AG04449 (cell line): ENCODE measurements around the gene FFAR4.

ENCODE experiments used
- CTCF ChIA-PET: fragments of 350-600 bp; formaldehyde crosslinking; extraction: SDS; loops from one replicate; lab custom pipeline; 2021; ENCODE audit warnings: antibody characterized with exemption; lab: Yijun Ruan, JAX
- POLR2A ChIA-PET: fragments of 400-600, 350-600 bp; formaldehyde crosslinking; extraction: SDS; loops from one replicate; lab custom pipeline; 2020; ENCODE audit warnings: antibody characterized with exemption, inconsistent platforms; lab: Yijun Ruan, JAX
- DNase-seq: peaks from one replicate; pipeline ENCODE4 v3.0.0-alpha.2; 2010; ENCODE audit warnings: low read depth, low spot score
- H3K4me3 ChIP-seq: 2 replicates; pipeline ENCODE4 v1.5.1; 2011; ENCODE audit warnings: low read depth, mild to moderate bottlenecking, control low read depth, low read length
- TF ChIP-seq, protein P1 (sequence below): IDR thresholded peaks from one replicate; pipeline ENCODE4 v1.5.1; 2011; ENCODE audit warnings: mild to moderate bottlenecking, moderate library complexity, low read length, control low read depth, inconsistent platforms; ENCODE audit not compliant: insufficient read depth; ENCODE audit errors: missing control alignments

FFAR4 gene

DNA sequence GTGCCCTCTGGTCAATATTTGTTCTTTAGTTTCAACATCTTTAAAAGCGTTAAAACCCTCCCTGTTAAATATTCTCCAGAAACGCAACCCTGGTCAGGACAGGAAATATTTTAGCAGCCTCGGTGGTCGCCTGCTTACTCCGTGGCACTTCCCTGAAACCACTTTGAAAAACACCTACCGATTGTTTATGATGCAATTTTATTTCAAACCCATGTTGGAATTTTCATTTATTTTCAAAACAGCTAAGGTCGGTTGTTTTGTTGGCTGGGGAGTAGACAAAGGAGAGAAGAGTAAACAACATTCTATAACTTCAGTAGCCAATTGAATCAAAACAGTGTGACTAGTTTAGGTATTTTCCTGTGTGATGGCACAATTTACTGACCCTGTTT is 35.3 kb downstream of the FFAR4 start:
- CTCF ChIA-PET, result no interaction called here
- no peak overlapping the region for H3K4me3 ChIP-seq

DNA sequence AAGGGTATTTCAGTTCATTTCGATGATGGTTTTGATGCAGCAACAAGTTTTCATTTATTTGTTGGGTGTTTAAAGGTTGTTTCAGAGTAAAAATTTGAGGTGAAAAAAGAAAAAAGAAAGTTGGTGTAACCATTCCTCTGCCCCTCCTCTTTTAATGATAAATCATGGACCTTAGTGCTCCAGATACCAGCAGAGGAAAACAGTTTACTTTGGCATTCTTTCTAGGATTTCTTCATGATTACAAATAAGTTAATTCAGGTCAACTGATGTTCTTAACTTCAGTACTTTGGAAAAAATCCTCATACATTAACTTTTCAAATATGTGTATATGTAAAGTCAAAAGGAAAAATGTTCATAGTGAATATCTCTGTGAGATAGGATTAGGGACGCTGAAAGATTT is 36.6 kb downstream of the FFAR4 start:
- ChIA-PET POLR2A (no interaction called here), CTCF (interaction anchor here (0.8 kb wide), 1 partner anchor 48 kb away, joined by 3 read pairs; no protein-coding TSS in a partner anchor)
- no peak for DNase-seq
- no peak overlapping the region for H3K4me3 ChIP-seq
- TF ChIP-seq, protein P1, sequence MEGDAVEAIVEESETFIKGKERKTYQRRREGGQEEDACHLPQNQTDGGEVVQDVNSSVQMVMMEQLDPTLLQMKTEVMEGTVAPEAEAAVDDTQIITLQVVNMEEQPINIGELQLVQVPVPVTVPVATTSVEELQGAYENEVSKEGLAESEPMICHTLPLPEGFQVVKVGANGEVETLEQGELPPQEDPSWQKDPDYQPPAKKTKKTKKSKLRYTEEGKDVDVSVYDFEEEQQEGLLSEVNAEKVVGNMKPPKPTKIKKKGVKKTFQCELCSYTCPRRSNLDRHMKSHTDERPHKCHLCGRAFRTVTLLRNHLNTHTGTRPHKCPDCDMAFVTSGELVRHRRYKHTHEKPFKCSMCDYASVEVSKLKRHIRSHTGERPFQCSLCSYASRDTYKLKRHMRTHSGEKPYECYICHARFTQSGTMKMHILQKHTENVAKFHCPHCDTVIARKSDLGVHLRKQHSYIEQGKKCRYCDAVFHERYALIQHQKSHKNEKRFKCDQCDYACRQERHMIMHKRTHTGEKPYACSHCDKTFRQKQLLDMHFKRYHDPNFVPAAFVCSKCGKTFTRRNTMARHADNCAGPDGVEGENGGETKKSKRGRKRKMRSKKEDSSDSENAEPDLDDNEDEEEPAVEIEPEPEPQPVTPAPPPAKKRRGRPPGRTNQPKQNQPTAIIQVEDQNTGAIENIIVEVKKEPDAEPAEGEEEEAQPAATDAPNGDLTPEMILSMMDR, result no peak

More for the DNA sequence above, 35.3 kb downstream of the FFAR4 start:
- no peak for DNase-seq
- TF ChIP-seq, protein P1, result no peak
- POLR2A ChIA-PET, result no interaction called here

DNA sequence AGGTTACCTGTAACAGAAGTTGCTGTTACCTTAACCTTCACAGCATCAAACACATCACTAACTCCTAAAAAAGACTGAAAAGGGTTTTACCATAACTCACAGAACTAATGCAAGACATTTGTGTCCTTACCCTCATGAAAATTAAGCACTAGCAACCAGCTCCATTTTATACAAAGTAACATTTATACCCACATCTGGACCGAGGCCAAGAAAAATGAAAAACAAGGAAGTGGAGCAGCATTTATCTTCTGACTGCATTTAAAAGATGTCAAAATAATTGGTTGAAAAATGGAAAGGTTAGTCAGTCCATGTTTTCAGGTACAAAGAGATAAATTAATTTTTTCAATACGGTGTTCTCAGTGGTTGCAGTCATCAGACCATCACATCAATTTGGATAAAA is 37.7 kb downstream of the FFAR4 start:
- ChIA-PET POLR2A (no interaction called here), CTCF (no interaction called here)
- DNase-seq, result no peak
- TF ChIP-seq, protein P1, result no peak
- no peak overlapping the region for H3K4me3 ChIP-seq

DNA sequence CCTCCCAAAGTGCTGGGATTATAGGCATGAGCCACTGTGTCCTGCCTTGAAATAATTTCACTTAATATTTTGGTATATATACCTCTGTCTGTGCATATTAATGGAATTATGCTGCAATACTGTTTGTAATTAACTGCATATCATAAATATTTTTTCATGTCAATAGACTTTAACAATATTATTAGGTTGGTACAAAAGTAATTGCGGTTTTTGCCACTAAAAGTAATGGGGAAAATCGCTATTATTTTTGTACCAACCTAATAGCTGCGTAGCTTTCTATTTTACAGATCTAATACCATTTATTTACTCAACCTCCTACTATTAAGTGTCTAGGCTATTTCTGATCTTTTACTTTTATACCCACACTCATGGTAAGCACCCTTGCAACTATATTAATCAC is 42.0 kb downstream of the FFAR4 start:
- H3K4me3 ChIP-seq, result no peak overlapping the region
- DNase-seq, result no peak
- ChIA-PET CTCF (no interaction called here), POLR2A (no interaction called here)
- TF ChIP-seq, protein P1, result no peak

DNA sequence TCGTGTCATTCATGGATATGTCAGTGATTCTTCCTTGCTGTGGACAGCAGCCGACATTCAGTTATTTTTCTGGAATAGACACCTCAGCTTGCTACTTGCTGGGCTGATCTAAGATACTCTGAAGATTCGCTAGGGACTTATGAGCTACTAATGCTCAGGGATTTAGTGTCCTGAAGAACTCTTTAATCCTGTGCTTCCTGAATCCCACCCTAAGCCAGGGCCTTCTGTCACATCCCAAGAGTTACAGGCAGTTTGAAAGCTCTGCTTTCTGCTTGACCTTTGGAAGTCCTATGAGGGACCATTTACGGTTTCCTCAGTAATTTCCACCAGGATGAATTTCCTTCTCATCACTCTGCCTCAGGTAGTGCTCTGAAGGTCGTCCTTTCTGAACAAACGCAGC is 45.8 kb downstream of the FFAR4 start, which contains the start of gene PDE6C:
PDE6C (plus strand) TSS at position 227 of the 400 bp plus-strand sequence. CDS start 189 bp downstream, outside the sequence.
- ChIA-PET CTCF (no interaction called here), POLR2A (no interaction called here)
- DNase-seq, result no peak
- H3K4me3 ChIP-seq, result no peak within 1 kb of the TSS
- TF ChIP-seq, protein P1, result no peak

DNA sequence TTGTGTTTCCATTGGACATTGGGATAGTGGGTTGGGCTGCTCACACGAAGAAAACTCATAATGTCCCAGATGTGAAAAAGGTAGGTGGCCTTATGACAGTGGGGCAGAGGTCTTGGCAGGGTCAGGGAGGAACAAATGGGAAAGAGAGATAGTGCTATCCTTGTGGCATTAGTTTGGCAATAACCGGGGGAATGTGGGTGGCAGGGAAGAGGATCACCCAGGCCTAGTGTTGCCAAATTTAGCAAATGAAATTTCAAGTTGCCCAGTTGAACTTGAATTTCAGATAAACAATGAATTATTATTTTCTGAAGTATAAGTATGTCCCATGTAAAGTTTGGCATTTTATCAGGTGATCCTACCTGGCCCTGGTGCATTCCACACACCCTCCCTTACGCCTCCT is 46.7 kb downstream of the FFAR4 start:
- CTCF ChIA-PET, result no interaction called here
- TF ChIP-seq, protein P1, result no peak
- H3K4me3 ChIP-seq, result no peak overlapping the region
- POLR2A ChIA-PET, result no interaction called here
- DNase-seq, result no peak
